PC-9 (cell line): ENCODE results near the gene SPG21. TPM values are rescaled to one million over a fixed set of nuclear protein-coding genes. Genes with fewer than 3 reads are reported as not detected.

Source experiments
- BruUV-seq: library from RNA; stranded (reverse); fragments of 400-500 nt; replicated peaks from 2 replicates; lab custom pipeline; 2021; lab: Mats Ljungman, UMichigan
- CTCF ChIA-PET: fragments of 300-600 bp; sonication (Branson Sonifier 250); formaldehyde crosslinking; loops from one replicate; lab custom pipeline; 2022; ENCODE audit warnings: antibody characterized with exemption; lab: Charles Lee
- POLR2A ChIA-PET: fragments of 300-600 bp; sonication (Branson Sonifier 250); formaldehyde crosslinking; loops from one replicate; lab custom pipeline; 2022; ENCODE audit warnings: antibody characterized with exemption; ENCODE audit not compliant: unreplicated experiment; lab: Charles Lee
- DNase-seq, 2 experiments: peaks; one replicate each; pipeline versions ENCODE4 v3.0.0 to v3.0.0-alpha.2; 2015 to 2022; ENCODE audit warnings: mixed read lengths in 1 of 2
- H2AFZ ChIP-seq: fragments of 200-600 bp; sonication (generic); 2 replicates; pipeline ENCODE4 v1.8.1; 2017; ENCODE audit warnings: antibody characterized with exemption
- H3F3A ChIP-seq: fragments of 200-600 bp; sonication (generic); 2 replicates; pipeline ENCODE4 v1.8.1; 2017; ENCODE audit warnings: antibody characterized with exemption, mild to moderate bottlenecking, low read depth; ENCODE audit not compliant: insufficient read depth
- H3K27ac ChIP-seq: fragments of 200-600 bp; sonication (generic); 2 replicates; pipeline ENCODE4 v1.6.1; 2016; ENCODE audit warnings: mixed run types
- H3K27me3 ChIP-seq: fragments of 200-600 bp; sonication (generic); 2 replicates; pipeline ENCODE4 v1.6.1; 2016; ENCODE audit warnings: low read depth, mixed run types; ENCODE audit not compliant: insufficient read depth
- H3K36me3 ChIP-seq: fragments of 200-600 bp; sonication (generic); 2 replicates; pipeline ENCODE4 v1.6.1; 2016; ENCODE audit warnings: low read depth, mixed run types
- H3K4me1 ChIP-seq: fragments of 200-600 bp; sonication (generic); replicated peaks from 2 replicates; pipeline ENCODE4 v1.6.1; 2016; ENCODE audit warnings: mixed run types; ENCODE audit not compliant: insufficient read depth
- H3K4me2 ChIP-seq: fragments of 200-600 bp; sonication (generic); 2 replicates; pipeline ENCODE4 v1.6.1; 2017; ENCODE audit warnings: mixed run types
- H3K4me3 ChIP-seq: fragments of 200-600 bp; sonication (generic); 2 replicates; pipeline ENCODE4 v1.6.1; 2016; ENCODE audit warnings: mixed run types
- H3K79me2 ChIP-seq: fragments of 200-600 bp; sonication (generic); 2 replicates; pipeline ENCODE4 v1.6.1; 2017; ENCODE audit warnings: low read depth, mixed run types
- H3K9me2 ChIP-seq: fragments of 200-600 bp; sonication (generic); 2 replicates; pipeline ENCODE4 v1.8.1; 2017; ENCODE audit warnings: mild to moderate bottlenecking; ENCODE audit not compliant: insufficient read depth
- H3K9me3 ChIP-seq: fragments of 200-600 bp; sonication (generic); 2 replicates; pipeline ENCODE4 v1.8.1; 2016; ENCODE audit warnings: low read depth; ENCODE audit not compliant: insufficient read depth
- H4K20me1 ChIP-seq: fragments of 200-600 bp; sonication (generic); 2 replicates; pipeline ENCODE4 v1.8.1; 2017; ENCODE audit not compliant: insufficient read depth
- CTCF ChIP-seq: fragments of 200-600 bp; sonication (generic); conservative IDR thresholded peaks from 2 replicates; pipeline ENCODE4 v1.6.1; 2017; ENCODE audit warnings: mixed run types, antibody characterized with exemption, mild to moderate bottlenecking, moderate library complexity
- EZH2 ChIP-seq: fragments of 200-600 bp; sonication (generic); IDR thresholded peaks from 2 replicates; pipeline ENCODE4 v1.8.0; 2017; ENCODE audit warnings: antibody characterized with exemption, low read depth
- intact Hi-C: fragments of 100-400 bp; cut with micrococcal nuclease; formaldehyde crosslinking; loops from one replicate; pipeline ENCODE4 v1.10.0; 2022; ENCODE audit not compliant: unreplicated experiment
- total RNA-seq: library from RNA; stranded (reverse); gene quantifications from 2 replicates; pipeline ENCODE4 v1.2.3, GENCODE V29; 2021

The SPG21 gene
- total RNA-seq, 1 experiment from 2014 or later = 91.7 TPM

GRCh38 chr15:64961013-64961412 is 28.7 kb downstream of the SPG21 start:
- Histone ChIP-seq H2AFZ (no peak overlapping the region), H3K4me3 (no peak overlapping the region), H3K4me1 (no peaks in the 10 kb centered on the region), H3K36me3 (peaks cover 9% of the 10 kb centered on the region; the same call in 1 of the 2 replicates), H3K27ac (no peak overlapping the region), H3F3A (no peaks in the 10 kb centered on the region), H4K20me1 (no peaks in the 10 kb centered on the region), H3K27me3 (no peaks in the 10 kb centered on the region), H3K9me3 (no peaks in the 10 kb centered on the region), H3K9me2 (no peaks in the 10 kb centered on the region), H3K79me2 (no peaks in the 10 kb centered on the region), H3K4me2 (no peak overlapping the region)
- POLR2A ChIA-PET = no interaction called here
- CTCF ChIA-PET = no interaction called here
- no TSS peak for BruUV-seq
- intact Hi-C loops = no loop called here
- TF ChIP-seq CTCF (no peak), EZH2 (no peak)
- DNase-seq = no peak

GRCh38 chr15:64960153-64960552 is 29.6 kb downstream of the SPG21 start:
- POLR2A ChIA-PET = no interaction called here
- TF ChIP-seq CTCF (no peak), EZH2 (no peak)
- H3F3A ChIP-seq = no peaks in the 10 kb centered on the region
- H2AFZ ChIP-seq = no peak overlapping the region
- no peak for DNase-seq
- H4K20me1 ChIP-seq = no peaks in the 10 kb centered on the region
- CTCF ChIA-PET = interaction anchor here (0.9 kb wide), 1 partner anchor 48 kb away, joined by 3 read pairs; no protein-coding TSS in a partner anchor
- no peaks in the 10 kb centered on the region for H3K9me2 ChIP-seq
- H3K4me2 ChIP-seq = no peak overlapping the region
- intact Hi-C loops = no loop called here
- H3K9me3 ChIP-seq = no peaks in the 10 kb centered on the region
- no peak overlapping the region for H3K27ac ChIP-seq
- BruUV-seq = no TSS peak
- no peaks in the 10 kb centered on the region for H3K79me2 ChIP-seq
- no peak overlapping the region for H3K4me3 ChIP-seq
- H3K36me3 ChIP-seq = peaks cover 8% of the 10 kb centered on the region; the same call in 1 of the 2 replicates
- H3K4me1 ChIP-seq = no peaks in the 10 kb centered on the region
- no peaks in the 10 kb centered on the region for H3K27me3 ChIP-seq

GRCh38 chr15:64959128-64959527 is 30.6 kb downstream of the SPG21 start:
- H3K9me3 ChIP-seq = no peaks in the 10 kb centered on the region
- H3K27ac ChIP-seq = no peak overlapping the region
- BruUV-seq = no TSS peak
- no peak overlapping the region for H3K4me3 ChIP-seq
- no peak overlapping the region for H3K4me2 ChIP-seq
- ChIA-PET CTCF (no interaction called here), POLR2A (no interaction called here)
- intact Hi-C loops = no loop called here
- no peak for DNase-seq
- H3F3A ChIP-seq = no peaks in the 10 kb centered on the region
- H3K79me2 ChIP-seq = no peaks in the 10 kb centered on the region
- no peaks in the 10 kb centered on the region for H4K20me1 ChIP-seq
- H3K9me2 ChIP-seq = no peaks in the 10 kb centered on the region
- H3K27me3 ChIP-seq = no peaks in the 10 kb centered on the region
- no peak overlapping the region for H2AFZ ChIP-seq
- peaks cover 3% of the 10 kb centered on the region; the same call in 1 of the 2 replicates for H3K36me3 ChIP-seq
- no peaks in the 10 kb centered on the region for H3K4me1 ChIP-seq
- no peak for TF ChIP-seq EZH2
- no peak for TF ChIP-seq CTCF
